Osteoblast (primary cell): ENCODE results near the gene G6PC3. TPM values are rescaled to one million over a fixed set of nuclear protein-coding genes. Genes with fewer than 3 reads are reported as not detected.

ENCODE experiments used
- DNase-seq: peaks from one replicate; pipeline ENCODE4 v3.0.0; 2011; ENCODE audit warnings: low spot score, mixed read lengths; ENCODE audit not compliant: insufficient read length; ENCODE audit errors: missing footprints
- H2AFZ ChIP-seq: 2 replicates; pipeline ENCODE4 v1.6.0; 2011; ENCODE audit warnings: mild to moderate bottlenecking, low read length
- H3K27ac ChIP-seq: 2 replicates; pipeline ENCODE4 v1.5.1; 2011; ENCODE audit warnings: mild to moderate bottlenecking, low read depth, low read length, moderate library complexity
- H3K27me3 ChIP-seq: 2 replicates; pipeline ENCODE4 v1.6.0; 2012; ENCODE audit warnings: mild to moderate bottlenecking, control low read depth, inconsistent platforms, low read length, moderate library complexity; ENCODE audit not compliant: insufficient read depth
- H3K36me3 ChIP-seq: 2 replicates; pipeline ENCODE4 v1.5.1; 2011; ENCODE audit warnings: mild to moderate bottlenecking, low read length, control low read depth, moderate library complexity; ENCODE audit not compliant: insufficient read depth
- H3K4me1 ChIP-seq: 2 replicates; pipeline ENCODE4 v1.5.1; 2011; ENCODE audit warnings: mild to moderate bottlenecking, low read length, control low read depth, moderate library complexity; ENCODE audit not compliant: insufficient read depth
- H3K4me2 ChIP-seq: 2 replicates; pipeline ENCODE4 v1.6.0; 2011; ENCODE audit warnings: mild to moderate bottlenecking, low read length; ENCODE audit not compliant: insufficient read depth
- H3K4me3 ChIP-seq: fragments of 200-600 bp; sonication (generic); 3 replicates; pipeline ENCODE4 v1.5.1; 2012; ENCODE audit warnings: mild to moderate bottlenecking, low read length, inconsistent platforms; ENCODE audit not compliant: insufficient read depth
- H3K79me2 ChIP-seq: 2 replicates; pipeline ENCODE4 v1.6.0; 2012; ENCODE audit warnings: mild to moderate bottlenecking, low read length, control low read depth, inconsistent platforms; ENCODE audit not compliant: insufficient read depth
- H3K9me3 ChIP-seq: 2 replicates; pipeline ENCODE4 v1.5.1; 2011; ENCODE audit warnings: low read depth, low read length, control low read depth
- H4K20me1 ChIP-seq: 2 replicates; pipeline ENCODE4 v1.6.0; 2012; ENCODE audit warnings: mild to moderate bottlenecking, low read length, control low read depth; ENCODE audit not compliant: insufficient read depth
- CTCF ChIP-seq: IDR thresholded peaks from 2 replicates; pipeline ENCODE4 v1.5.1; 2011; ENCODE audit warnings: mild to moderate bottlenecking, low read depth, low read length, moderate library complexity; ENCODE audit errors: extremely low read depth
- total RNA-seq: library from RNA; depleted of rRNA; stranded (reverse); fragments of >200 nt; gene quantifications from 2 replicates; pipeline ENCODE4 v1.2.3, GENCODE V29; 2012

G6PC3 gene
- total RNA-seq, 1 donor, result 23.5 TPM

- peak; percentile 94 for DNase-seq
- peaks cover 52% of the 10 kb centered on the region for H4K20me1 ChIP-seq
- H3K4me3 ChIP-seq, result no peak overlapping the region
- no peak overlapping the region for H3K27ac ChIP-seq
- peak; percentile 83 for TF ChIP-seq CTCF
- H3K79me2 ChIP-seq, result peaks cover 32% of the 10 kb centered on the region
- no peak overlapping the region for H3K4me2 ChIP-seq
- no peaks in the 10 kb centered on the region for H3K36me3 ChIP-seq
- no peak overlapping the region for H2AFZ ChIP-seq
- peaks cover 8% of the 10 kb centered on the region for H3K4me1 ChIP-seq
- no peaks in the 10 kb centered on the region for H3K9me3 ChIP-seq
- H3K27me3 ChIP-seq, result no peaks in the 10 kb centered on the region
Measured at GRCh38 chr17:44115585-44116415, 45.3 kb downstream of the G6PC3 start.

- Histone ChIP-seq H3K27me3 (no peaks in the 10 kb centered on the region), H3K27ac (no peak overlapping the region), H3K4me3 (no peak overlapping the region), H3K4me2 (no peak overlapping the region), H3K36me3 (no peaks in the 10 kb centered on the region), H4K20me1 (peaks cover 55% of the 10 kb centered on the region), H3K9me3 (no peaks in the 10 kb centered on the region), H3K4me1 (peaks cover 3% of the 10 kb centered on the region), H2AFZ (no peak overlapping the region), H3K79me2 (peaks cover 42% of the 10 kb centered on the region)
- no peak for DNase-seq
- TF ChIP-seq CTCF, result no peak
Measured at GRCh38 chr17:44117351-44117750, 46.8 kb downstream of the G6PC3 start.

- Histone ChIP-seq H3K36me3 (no peaks in the 10 kb centered on the region), H3K9me3 (no peaks in the 10 kb centered on the region), H4K20me1 (peaks cover 51% of the 10 kb centered on the region), H3K4me1 (peaks cover 10% of the 10 kb centered on the region), H3K79me2 (peaks cover 49% of the 10 kb centered on the region), H3K27ac (no peak overlapping the region), H2AFZ (no peak overlapping the region), H3K27me3 (no peaks in the 10 kb centered on the region), H3K4me2 (no peak overlapping the region), H3K4me3 (no peak overlapping the region)
- DNase-seq, result peak; percentile 60
- no peak for TF ChIP-seq CTCF
Measured at GRCh38 chr17:44118427-44119050, 48.0 kb downstream of the G6PC3 start.

GRCh38 chr17:44119062-44119461 is 48.5 kb downstream of the G6PC3 start:
- H3K27me3 ChIP-seq, result no peaks in the 10 kb centered on the region
- H4K20me1 ChIP-seq, result peaks cover 48% of the 10 kb centered on the region
- no peak for TF ChIP-seq CTCF
- no peak overlapping the region for H3K27ac ChIP-seq
- H3K4me3 ChIP-seq, result no peak overlapping the region
- no peaks in the 10 kb centered on the region for H3K9me3 ChIP-seq
- H3K79me2 ChIP-seq, result peaks cover 46% of the 10 kb centered on the region
- DNase-seq, result peak; percentile 31
- H3K4me1 ChIP-seq, result peaks cover 12% of the 10 kb centered on the region
- no peak overlapping the region for H3K4me2 ChIP-seq
- no peaks in the 10 kb centered on the region for H3K36me3 ChIP-seq
- H2AFZ ChIP-seq, result no peak overlapping the region
